ENCODE measurements around the gene SLC30A2.

SLC30A2 gene

DNA sequence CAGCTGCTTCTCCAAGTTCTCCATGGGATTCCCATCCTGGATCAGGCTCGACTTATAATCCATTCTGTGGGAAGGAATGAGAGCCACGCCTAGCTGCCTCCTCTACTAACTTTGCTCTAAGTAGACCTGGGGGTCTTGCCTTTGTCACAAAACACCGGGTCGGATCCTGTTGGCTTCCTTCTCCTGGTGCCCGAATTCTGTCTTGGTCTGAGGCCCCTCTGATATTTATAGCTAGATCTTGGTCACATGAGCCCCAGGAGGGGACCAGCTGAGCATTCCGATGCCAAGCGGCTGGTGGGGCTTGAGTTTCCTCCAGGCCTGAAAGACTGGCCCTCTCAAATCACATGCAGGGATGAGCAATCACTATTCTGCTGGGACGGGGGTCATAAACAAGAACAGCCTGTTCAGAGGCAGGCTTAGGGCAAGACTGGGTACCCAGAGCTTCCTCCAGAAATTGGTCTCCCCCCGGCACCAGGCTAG is 21.6 kb upstream of the SLC30A2 start, which contains the start of gene TRIM63:
TSS of gene TRIM63 (minus strand) at position 199 of the 480 bp plus-strand sequence. CDS start at position 63, 136 bp downstream.
- no peak for DNase-seq

- DNase-seq = no peak
Measured at GRCh38 chr1:26066857-26067256, 20.9 kb upstream of the SLC30A2 start.

DNA sequence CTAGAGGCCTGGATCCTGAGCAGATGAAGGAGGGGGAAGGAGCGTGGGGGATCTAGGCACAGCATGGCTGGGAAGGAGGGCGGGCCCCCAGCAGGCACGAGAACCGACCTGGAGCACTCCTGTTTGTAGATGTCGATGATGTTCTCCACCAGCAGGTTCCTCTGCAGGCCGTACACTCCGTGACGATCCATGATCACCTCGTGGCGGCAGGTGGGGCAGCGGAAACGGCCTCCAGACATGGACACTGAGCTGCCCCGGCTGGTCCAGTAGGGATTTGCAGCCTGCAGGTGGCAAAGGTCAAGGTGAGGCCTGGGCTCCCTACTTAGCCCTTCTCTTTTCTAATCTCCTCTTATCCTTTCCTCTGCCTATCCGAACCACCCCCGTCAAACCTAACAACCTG is 20.2 kb upstream of the SLC30A2 start:
- DNase-seq = no peak

DNA sequence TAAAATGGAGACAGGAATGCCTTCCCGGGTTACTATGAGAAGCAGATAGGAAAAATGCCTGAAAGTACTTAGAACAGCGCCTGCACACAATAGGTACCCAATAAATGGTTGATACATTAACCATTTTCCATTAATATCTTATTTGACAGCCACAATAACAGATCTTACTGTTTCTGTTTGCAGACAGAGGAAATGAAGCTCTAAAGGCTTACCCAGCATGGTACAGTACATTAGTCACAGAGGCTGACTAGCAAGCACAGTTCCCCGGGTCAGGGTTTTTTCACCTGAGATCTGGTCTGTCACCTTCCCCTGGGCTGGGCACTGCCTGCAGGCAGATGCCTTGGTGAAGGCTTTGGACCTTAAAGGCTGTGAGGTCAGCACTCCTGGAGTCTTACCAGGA is 18.6 kb upstream of the SLC30A2 start:
- DNase-seq = no peak

DNA sequence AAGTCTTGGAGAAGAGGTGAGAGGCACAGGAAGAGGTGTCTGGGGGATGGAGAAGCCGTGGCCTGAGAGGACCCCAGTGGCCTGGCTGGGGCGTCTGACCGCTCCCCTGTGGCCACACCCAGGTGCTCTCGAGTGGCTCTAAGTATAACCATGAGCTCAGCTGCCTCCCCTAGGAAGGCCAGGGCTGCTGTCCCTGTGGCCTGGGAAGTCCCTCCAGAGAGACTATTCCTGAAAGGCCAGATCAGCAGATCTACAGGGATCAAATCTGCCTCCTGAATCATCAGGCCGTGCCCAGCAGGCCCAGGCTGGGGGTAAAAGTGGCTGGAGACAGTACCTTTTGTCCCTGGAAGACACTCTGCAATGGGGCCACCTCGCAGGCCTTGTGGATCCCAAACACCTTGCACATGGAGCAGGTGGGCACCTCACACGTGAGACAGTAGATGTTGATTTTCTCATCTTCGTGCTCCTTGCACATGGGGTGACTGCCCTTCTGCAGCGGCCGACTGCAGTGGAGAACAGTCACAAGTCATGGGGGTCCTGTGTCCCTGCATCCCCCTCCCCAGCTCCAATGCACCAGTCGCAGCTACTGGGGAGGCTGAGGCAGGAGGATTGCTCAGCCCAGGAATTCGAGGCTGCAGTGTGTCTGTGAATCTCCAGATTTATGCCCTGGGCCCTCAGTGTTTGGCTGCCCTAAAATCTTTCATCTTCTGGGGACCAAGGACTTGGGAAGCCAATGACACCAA is 15.1 kb upstream of the SLC30A2 start:
- no peak for DNase-seq

DNA sequence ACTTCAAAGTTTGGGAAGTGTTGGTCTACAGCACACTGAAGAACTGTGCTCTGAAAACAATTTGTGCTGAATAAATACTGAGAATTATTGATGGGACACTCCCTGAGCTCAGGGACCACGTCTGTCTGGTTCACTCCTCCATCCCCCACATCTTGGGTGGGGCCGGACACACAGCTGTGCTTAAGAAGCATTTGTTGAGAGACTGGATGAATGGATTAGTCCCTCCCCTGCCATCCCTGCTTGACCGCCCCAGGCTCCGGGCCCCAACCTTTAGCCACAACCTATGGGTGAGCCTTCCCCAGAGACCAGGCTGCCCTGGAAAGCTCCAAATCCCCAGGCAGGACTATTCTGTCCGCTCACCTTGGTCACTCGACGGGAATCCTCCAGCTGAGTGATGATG is 14.0 kb upstream of the SLC30A2 start:
- no peak for DNase-seq

- no peak for DNase-seq
Measured at GRCh38 chr1:26058052-26058595, 12.2 kb upstream of the SLC30A2 start.

- DNase-seq = no peak
Measured at GRCh38 chr1:26057189-26057588, 11.3 kb upstream of the SLC30A2 start.

GRCh38 chr1:26055041-26055440 is 9.1 kb upstream of the SLC30A2 start:
- DNase-seq = no peak

GRCh38 chr1:26053718-26054560 is 8.0 kb upstream of the SLC30A2 start:
- no peak for DNase-seq

- DNase-seq = no peak
Measured at GRCh38 chr1:26050248-26050640, 4.3 kb upstream of the SLC30A2 start.

GRCh38 chr1:26049531-26050247 is 3.8 kb upstream of the SLC30A2 start:
- no peak for DNase-seq

GRCh38 chr1:26047278-26047874 is 1.5 kb upstream of the SLC30A2 start:
- DNase-seq = no peak

- DNase-seq = no peak
Measured at GRCh38 chr1:26046246-26047095, 553 bp upstream of the SLC30A2 start.

DNA sequence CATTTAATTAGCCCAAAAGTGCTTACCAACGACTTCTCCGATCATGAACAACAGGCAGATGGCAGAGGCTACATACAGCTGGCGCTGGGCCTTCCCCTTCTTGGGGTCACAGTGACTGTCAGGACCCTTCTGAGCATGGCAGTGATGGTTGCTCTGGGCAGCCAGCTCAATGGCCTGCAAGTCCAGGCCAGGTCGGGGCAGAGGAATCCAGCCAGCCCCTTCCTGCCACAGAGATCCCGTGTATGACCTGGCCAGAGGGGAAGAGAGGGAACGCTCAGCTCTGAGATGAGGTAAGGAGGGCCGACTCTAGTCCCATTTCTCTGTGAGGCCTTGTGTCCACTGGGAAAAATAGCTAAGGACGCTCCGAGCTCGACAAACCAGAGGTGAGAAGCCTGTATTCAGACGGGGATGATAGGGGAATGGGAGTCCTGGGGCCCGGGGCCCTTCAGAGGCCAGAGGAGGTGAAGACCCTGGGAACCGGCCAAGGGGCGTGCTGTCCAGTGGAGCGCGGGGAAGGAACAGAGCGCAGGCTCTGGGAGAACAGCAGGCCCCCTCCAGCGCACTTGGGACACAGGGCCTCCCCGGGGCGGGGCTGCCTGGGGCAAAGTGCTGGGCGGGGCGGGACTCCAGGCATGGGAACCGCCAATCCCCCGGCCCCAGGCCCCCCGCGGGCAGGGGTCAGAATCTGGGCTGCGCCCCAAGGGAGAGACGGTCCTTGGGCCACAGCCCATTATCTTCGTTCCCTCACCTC is 772 bp downstream of the SLC30A2 start:
- DNase-seq = no peak

GRCh38 chr1:26044414-26044813 is 1.5 kb downstream of the SLC30A2 start:
- no peak for DNase-seq

DNA sequence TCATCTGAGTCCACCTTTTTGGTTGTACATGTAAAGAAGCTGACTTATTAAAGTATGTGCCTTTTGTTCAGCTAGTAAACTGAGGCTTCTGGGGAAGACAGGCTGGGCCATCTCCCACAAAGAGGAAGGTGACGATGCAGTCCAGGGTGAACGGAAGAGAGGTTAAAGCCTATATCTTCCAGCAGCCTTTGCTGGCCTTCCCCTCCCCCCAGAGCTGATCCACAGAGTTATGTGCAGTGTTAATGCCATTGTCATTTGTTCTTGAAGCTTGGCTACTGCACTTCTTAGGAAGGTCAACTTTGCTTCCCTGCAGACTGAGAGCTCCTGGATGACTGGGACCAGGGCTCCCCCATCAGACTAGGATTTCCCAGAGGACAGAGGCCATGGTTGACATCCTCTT is 2.2 kb downstream of the SLC30A2 start:
- no peak for DNase-seq

DNA sequence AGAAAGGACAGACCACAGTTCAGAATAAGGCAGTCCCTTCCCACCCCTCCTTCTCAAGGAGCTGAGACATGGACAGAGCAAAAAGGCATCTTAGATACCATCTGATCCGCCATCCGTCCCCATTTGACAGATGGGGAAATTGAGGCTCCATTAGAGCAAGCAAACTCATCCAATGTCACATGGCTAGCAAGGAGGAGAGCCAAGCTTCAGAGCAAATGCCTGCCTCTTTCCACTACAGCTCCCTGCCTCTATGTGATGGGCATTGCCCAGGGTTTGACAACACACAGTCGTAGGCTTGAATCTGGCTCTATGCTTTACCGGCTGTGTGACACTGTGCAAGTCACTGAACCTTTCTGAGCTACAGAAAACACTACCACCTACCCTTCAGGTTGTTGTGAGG is 3.9 kb downstream of the SLC30A2 start:
- no peak for DNase-seq

DNA sequence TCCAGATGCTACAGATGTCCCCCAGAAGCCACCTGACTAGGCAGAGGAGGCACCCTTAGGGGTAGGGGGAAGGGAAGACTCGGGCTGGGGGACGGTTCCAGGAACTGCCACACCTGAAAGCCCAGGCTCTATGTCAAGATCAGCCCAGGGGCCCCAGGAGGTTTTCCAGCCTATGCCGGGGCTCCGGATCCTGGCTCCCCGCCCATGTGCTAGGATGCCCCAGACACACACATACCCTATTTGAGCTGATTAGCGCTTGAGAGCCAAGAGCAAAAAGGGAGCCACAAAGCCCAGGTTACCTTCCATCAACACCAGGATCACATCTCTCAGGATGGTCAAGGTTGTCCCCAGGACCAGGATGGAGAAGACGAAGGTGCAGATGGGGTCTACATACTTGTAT is 4.5 kb downstream of the SLC30A2 start:
- DNase-seq = no peak

- DNase-seq = no peak
Measured at GRCh38 chr1:26038904-26039303, 7.0 kb downstream of the SLC30A2 start.

DNA sequence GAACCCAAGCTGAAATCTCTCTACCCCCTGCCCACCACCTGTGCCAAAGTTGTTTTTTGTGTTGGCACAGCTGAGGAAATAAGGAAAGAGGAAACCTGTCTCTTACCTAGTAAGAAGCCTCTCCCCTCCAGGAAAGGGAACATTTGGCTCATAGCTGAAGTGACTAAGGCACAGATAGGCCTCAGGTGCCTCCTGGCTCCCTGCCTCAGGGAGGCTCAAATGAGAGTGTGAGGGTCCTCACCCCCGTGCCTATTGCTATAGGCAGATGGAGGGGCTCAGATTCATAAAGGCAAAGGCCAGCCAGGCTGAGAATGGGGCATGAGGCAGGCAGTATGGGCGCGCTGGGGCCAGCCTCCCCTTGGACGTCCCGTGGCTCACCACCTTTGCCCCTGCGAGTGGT is 7.4 kb downstream of the SLC30A2 start:
- no peak for DNase-seq
